Memory B cell (primary cell): ENCODE results near the gene LUZP4.

Source experiments
- ATAC-seq: fragments of 150-1000 bp; cut with Tn5 transposase; 2 replicates; pipeline ENCODE4 v1.10.0; 2021; ENCODE audit warnings: low read depth, mild to moderate bottlenecking, moderate library complexity
- DNase-seq, 2 donors: peaks; one replicate each; pipeline ENCODE4 v3.0.0; 2022; ENCODE audit warnings: low spot score in 2 of 2
- H3K27ac Mint-ChIP-seq: one replicate; pipeline ENCODE4 v1.8.0; 2022; ENCODE audit warnings: mild to moderate bottlenecking, moderate library complexity, mixed read lengths
- H3K27me3 Mint-ChIP-seq: one replicate; pipeline ENCODE4 v1.8.0; 2022; ENCODE audit warnings: mixed read lengths
- H3K36me3 Mint-ChIP-seq: one replicate; pipeline ENCODE4 v1.8.0; 2022; ENCODE audit warnings: mild to moderate bottlenecking, mixed read lengths
- H3K4me1 Mint-ChIP-seq: one replicate; pipeline ENCODE4 v1.8.0; 2022; ENCODE audit warnings: mixed read lengths
- H3K4me3 Mint-ChIP-seq: one replicate; pipeline ENCODE4 v1.8.0; 2022; ENCODE audit warnings: mild to moderate bottlenecking, moderate library complexity, mixed read lengths
- H3K9me3 Mint-ChIP-seq: one replicate; pipeline ENCODE4 v1.8.0; 2022; ENCODE audit warnings: mixed read lengths

Gene LUZP4, protein sequence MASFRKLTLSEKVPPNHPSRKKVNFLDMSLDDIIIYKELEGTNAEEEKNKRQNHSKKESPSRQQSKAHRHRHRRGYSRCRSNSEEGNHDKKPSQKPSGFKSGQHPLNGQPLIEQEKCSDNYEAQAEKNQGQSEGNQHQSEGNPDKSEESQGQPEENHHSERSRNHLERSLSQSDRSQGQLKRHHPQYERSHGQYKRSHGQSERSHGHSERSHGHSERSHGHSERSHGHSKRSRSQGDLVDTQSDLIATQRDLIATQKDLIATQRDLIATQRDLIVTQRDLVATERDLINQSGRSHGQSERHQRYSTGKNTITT

GRCh38 chrX:115289465-115289864 lies at the start of gene LUZP4:
TSS of gene LUZP4 (plus strand) at chrX:115289715. CDS start at chrX:115289760, 45 bp downstream.
- H3K4me1 Mint-ChIP-seq: no peaks in the 10 kb centered on the region
- no peak within 1 kb of the TSS for H3K27ac Mint-ChIP-seq
- H3K9me3 Mint-ChIP-seq: peaks cover 6% of the 10 kb centered on the region

GRCh38 chrX:115251458-115252233 lies 37.9 kb upstream of the LUZP4 start:
- no peak overlapping the region for H3K27ac Mint-ChIP-seq
- no peaks in the 10 kb centered on the region for H3K36me3 Mint-ChIP-seq
- no peaks in the 10 kb centered on the region for H3K4me1 Mint-ChIP-seq
- peaks cover under 1% of the 10 kb centered on the region for H3K9me3 Mint-ChIP-seq
- no peak for DNase-seq
- ATAC-seq: no peak
- H3K27me3 Mint-ChIP-seq: no peaks in the 10 kb centered on the region
- H3K4me3 Mint-ChIP-seq: no peak overlapping the region

More at GRCh38 chrX:115289465-115289864, at the start of gene LUZP4:
- Mint-ChIP-seq H3K4me3 (no peak within 1 kb of the TSS), H3K27me3 (no peaks in the 10 kb centered on the region), H3K36me3 (no peaks in the 10 kb centered on the region)
- DNase-seq (no peak), ATAC-seq (no peak)

- no peaks in the 10 kb centered on the region for H3K4me1 Mint-ChIP-seq
- ATAC-seq: no peak
- H3K4me3 Mint-ChIP-seq: no peak overlapping the region
- no peak for DNase-seq
- no peaks in the 10 kb centered on the region for H3K27me3 Mint-ChIP-seq
- H3K36me3 Mint-ChIP-seq: no peaks in the 10 kb centered on the region
- H3K27ac Mint-ChIP-seq: no peak overlapping the region
- peaks cover 2% of the 10 kb centered on the region for H3K9me3 Mint-ChIP-seq
These were observed 34.5 kb upstream of the LUZP4 start for GRCh38 chrX:115255003-115255402.

DNA sequence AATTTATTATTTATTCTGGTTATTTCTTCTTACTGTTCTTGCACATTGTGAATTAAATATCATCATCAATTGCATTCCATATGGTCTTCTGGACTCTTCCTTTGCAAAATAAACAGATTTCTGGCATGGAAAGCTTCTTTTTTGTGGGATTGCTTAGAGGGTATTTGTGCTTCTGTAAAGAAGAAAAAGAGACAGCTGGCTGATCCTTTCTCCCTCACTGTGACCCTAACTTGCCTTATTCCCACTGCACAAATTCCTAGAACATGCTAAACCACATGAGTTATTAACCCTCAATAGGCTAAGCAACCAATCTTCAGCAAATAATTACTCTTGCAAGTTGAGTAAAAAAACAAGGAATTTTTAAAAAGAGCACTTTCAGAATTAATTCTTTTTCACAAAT lies 31.8 kb upstream of the LUZP4 start:
- DNase-seq (no peak), ATAC-seq (no peak)
- Mint-ChIP-seq H3K9me3 (peaks cover 5% of the 10 kb centered on the region), H3K4me3 (no peak overlapping the region), H3K4me1 (no peaks in the 10 kb centered on the region), H3K27me3 (no peaks in the 10 kb centered on the region), H3K36me3 (no peaks in the 10 kb centered on the region), H3K27ac (no peak overlapping the region)

DNA sequence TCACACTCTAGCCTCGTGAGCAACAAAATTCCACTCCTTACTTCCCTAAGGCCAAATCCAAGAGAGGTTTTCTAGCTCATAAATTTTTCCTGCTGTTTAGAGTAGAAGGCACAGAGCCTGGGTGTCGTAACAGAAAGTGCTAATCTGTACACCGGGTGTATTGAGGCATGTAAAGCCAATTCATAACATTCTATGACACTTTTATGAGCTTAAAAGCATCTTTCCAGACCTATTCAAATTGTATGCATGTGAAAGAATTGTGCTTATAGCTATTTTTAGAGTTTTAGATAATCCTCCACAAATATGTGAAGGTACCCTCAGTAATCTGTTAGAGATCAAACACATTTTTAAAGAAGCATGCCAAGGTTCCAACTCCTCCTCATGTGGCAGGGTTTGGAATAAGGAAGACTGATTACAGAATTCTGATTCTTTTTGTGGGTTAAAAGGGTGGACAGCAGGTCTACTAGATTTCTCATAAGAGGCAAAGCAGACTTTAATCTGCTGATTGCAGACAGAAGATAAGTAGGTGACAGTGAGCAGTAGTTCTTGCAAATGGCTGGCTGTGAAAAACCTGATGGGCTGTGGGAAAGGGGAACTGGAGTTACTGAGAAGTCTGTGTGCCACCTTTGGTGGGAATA lies 30.2 kb upstream of the LUZP4 start:
- Mint-ChIP-seq H3K4me3 (no peak overlapping the region), H3K36me3 (no peaks in the 10 kb centered on the region), H3K27me3 (no peaks in the 10 kb centered on the region), H3K4me1 (no peaks in the 10 kb centered on the region), H3K9me3 (peaks cover 5% of the 10 kb centered on the region), H3K27ac (no peak overlapping the region)
- DNase-seq (no peak), ATAC-seq (no peak)

DNA sequence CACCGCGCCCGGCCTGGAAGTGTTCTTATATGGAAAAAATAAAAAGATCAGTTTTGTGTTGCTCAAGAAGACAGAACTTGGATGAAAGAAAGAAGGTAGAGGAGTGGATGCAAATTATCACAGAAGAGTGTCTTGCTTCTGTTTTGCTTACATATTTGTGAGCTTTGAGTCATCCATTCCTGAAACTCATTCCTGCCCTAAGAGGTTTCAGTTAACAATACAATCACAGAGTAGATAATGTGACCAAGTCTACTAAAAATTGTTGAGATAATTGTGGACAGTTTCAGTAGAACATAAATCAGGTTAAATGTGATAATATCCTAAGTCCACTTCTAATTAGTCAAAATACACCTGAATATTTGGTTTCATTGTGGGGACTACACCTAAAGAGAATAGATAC lies 29.2 kb upstream of the LUZP4 start:
- Mint-ChIP-seq H3K4me1 (no peaks in the 10 kb centered on the region), H3K9me3 (peaks cover 5% of the 10 kb centered on the region), H3K27me3 (no peaks in the 10 kb centered on the region), H3K27ac (no peak overlapping the region), H3K36me3 (no peaks in the 10 kb centered on the region), H3K4me3 (no peak overlapping the region)
- no peak for ATAC-seq
- no peak for DNase-seq

GRCh38 chrX:115261148-115261547 lies 28.4 kb upstream of the LUZP4 start:
- no peaks in the 10 kb centered on the region for H3K4me1 Mint-ChIP-seq
- H3K9me3 Mint-ChIP-seq: peaks cover 5% of the 10 kb centered on the region
- no peaks in the 10 kb centered on the region for H3K27me3 Mint-ChIP-seq
- no peak overlapping the region for H3K4me3 Mint-ChIP-seq
- ATAC-seq (no peak), DNase-seq (no peak)
- H3K27ac Mint-ChIP-seq: no peak overlapping the region
- no peaks in the 10 kb centered on the region for H3K36me3 Mint-ChIP-seq

DNA sequence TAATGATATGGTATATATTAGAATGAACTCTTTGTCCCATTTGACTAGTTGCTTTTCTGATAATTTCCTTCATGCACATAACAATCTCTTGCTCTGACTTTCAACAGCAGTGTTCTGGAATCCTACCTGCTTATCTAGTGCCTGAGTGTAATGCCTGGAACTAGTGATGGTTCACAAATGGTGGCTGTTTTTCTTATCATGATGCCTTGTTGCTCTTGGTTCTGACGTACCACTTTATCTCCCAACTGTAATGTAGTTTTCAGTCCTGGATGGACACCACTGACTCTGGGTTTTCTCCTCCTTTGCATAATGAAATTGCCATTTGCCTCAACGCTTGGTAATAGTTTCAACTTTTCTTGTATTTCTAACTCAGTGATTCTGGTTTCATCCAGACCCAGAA lies 25.5 kb upstream of the LUZP4 start:
- no peak overlapping the region for H3K27ac Mint-ChIP-seq
- ATAC-seq (no peak), DNase-seq (no peak)
- H3K36me3 Mint-ChIP-seq: no peaks in the 10 kb centered on the region
- peaks cover 3% of the 10 kb centered on the region for H3K9me3 Mint-ChIP-seq
- H3K4me3 Mint-ChIP-seq: no peak overlapping the region
- no peaks in the 10 kb centered on the region for H3K4me1 Mint-ChIP-seq
- no peaks in the 10 kb centered on the region for H3K27me3 Mint-ChIP-seq

DNA sequence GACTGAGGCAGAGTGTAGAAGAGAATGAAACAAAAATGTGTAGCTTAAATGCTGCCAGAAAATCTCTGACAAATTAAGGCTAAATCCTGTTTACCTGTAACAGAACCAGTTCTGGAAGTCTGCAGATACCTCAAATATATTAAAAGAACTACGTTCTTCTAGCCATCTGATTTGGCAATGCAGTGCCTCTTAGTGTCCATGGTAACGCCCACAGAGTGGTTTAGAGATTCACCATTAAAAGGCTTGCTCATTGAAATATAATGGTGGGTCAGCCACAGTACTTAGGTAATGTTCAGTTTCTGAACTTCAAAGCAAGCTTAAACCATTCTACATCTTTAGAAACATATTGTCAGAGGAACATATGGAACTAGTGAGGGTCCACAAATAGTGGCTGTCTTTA lies 23.2 kb upstream of the LUZP4 start:
- ATAC-seq: no peak
- no peak overlapping the region for H3K4me3 Mint-ChIP-seq
- no peaks in the 10 kb centered on the region for H3K36me3 Mint-ChIP-seq
- peaks cover 3% of the 10 kb centered on the region for H3K9me3 Mint-ChIP-seq
- no peaks in the 10 kb centered on the region for H3K4me1 Mint-ChIP-seq
- no peak for DNase-seq
- no peaks in the 10 kb centered on the region for H3K27me3 Mint-ChIP-seq
- no peak overlapping the region for H3K27ac Mint-ChIP-seq

DNA sequence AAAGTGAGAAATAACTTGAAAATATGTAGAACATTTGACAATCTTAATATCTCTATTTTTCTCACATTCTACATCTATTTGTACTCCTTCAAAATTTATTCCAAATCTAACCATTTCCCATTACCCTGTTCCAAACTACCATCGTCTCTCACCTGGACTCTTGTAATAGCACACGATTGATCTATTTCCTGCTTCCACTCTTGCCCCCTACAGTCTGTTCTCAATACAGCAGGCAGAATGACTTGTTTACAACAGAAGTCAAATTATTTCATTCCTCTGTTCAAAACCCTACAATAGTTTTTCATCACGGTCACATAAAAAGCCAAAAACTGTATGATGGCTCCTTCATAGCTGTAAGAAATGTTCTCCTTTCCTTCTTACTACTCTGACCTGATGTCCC lies 21.1 kb upstream of the LUZP4 start:
- ATAC-seq (no peak), DNase-seq (no peak)
- H3K4me3 Mint-ChIP-seq: no peak overlapping the region
- H3K36me3 Mint-ChIP-seq: no peaks in the 10 kb centered on the region
- H3K27ac Mint-ChIP-seq: no peak overlapping the region
- H3K4me1 Mint-ChIP-seq: no peaks in the 10 kb centered on the region
- H3K9me3 Mint-ChIP-seq: no peaks in the 10 kb centered on the region
- H3K27me3 Mint-ChIP-seq: no peaks in the 10 kb centered on the region

DNA sequence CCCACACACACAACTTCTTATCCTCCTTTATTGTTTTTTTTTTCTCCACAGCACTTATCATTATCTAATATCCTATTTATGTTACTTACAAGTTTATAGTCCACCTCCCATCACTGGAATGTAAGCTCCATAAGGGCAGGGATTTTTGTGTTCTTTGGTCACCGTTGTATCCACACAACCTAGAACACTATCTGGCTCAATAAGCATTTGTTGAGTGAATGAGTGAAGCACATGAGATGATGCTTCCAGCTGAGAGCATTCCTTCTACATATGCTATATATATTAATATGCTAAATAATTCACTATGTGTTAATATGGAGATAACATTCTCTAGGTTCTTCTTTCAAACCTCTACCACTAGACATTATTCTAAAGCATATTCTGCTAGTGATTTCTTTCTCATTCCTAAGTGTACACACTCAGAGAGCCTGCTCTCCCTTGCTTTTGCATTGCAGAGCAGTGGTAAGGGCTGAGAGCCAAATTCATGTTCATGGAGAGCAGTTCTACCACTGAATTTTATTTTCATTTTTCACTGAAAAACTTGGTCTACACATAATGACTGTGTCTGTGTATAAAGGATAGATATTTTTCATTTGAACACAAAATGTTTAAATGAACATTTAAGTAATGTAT lies 20.3 kb upstream of the LUZP4 start:
- DNase-seq (no peak), ATAC-seq (no peak)
- no peaks in the 10 kb centered on the region for H3K36me3 Mint-ChIP-seq
- H3K9me3 Mint-ChIP-seq: no peaks in the 10 kb centered on the region
- no peak overlapping the region for H3K27ac Mint-ChIP-seq
- no peaks in the 10 kb centered on the region for H3K27me3 Mint-ChIP-seq
- no peaks in the 10 kb centered on the region for H3K4me1 Mint-ChIP-seq
- no peak overlapping the region for H3K4me3 Mint-ChIP-seq

DNA sequence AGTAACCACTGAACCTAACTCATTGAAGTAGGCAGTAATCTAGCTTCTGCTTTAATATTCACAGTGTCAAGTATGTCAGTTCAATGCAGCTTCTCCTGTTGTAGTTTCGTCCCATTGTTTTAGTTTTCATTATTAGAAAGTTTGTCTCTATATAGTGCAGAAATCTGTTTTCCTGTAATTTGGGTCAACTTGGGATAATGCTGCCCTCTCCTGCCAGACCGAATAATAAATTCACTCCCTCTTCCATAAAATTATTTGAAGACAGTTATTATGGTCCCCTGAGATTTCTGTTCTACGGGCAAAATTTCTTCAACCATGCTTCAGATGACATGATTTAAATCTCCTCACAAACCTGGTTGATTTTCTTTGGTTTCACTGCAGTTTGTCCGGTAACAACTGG lies 4.6 kb upstream of the LUZP4 start:
- no peaks in the 10 kb centered on the region for H3K36me3 Mint-ChIP-seq
- no peak for ATAC-seq
- H3K9me3 Mint-ChIP-seq: peaks cover 4% of the 10 kb centered on the region
- no peaks in the 10 kb centered on the region for H3K4me1 Mint-ChIP-seq
- DNase-seq: no peak
- H3K27me3 Mint-ChIP-seq: no peaks in the 10 kb centered on the region
- H3K27ac Mint-ChIP-seq: no peak overlapping the region
- H3K4me3 Mint-ChIP-seq: no peak overlapping the region

GRCh38 chrX:115297189-115297588 lies 7.7 kb downstream of the LUZP4 start:
- DNase-seq (no peak), ATAC-seq (no peak)
- H3K27me3 Mint-ChIP-seq: no peaks in the 10 kb centered on the region
- H3K4me3 Mint-ChIP-seq: no peak overlapping the region
- no peaks in the 10 kb centered on the region for H3K36me3 Mint-ChIP-seq
- no peaks in the 10 kb centered on the region for H3K9me3 Mint-ChIP-seq
- H3K27ac Mint-ChIP-seq: no peak overlapping the region
- H3K4me1 Mint-ChIP-seq: no peaks in the 10 kb centered on the region

DNA sequence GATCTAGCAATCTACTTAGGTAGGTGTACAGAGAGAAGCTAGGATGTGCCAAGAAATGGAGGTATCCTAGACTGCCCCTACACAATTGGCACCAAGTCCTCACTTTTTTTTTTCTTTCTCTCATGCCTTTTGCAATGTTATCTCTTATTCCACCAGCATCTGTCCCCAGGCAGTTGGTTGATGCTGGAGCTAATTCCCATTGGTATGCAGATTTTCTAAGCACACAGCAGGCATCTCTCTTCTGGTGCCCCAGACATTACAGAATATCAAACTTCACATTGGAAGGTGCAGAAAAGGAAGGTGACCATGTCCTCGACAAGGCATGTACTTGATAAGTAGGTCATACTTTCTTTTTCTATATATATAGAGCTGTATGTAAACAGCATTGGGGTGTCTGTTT lies 21.6 kb downstream of the LUZP4 start:
- Mint-ChIP-seq H3K9me3 (no peaks in the 10 kb centered on the region), H3K36me3 (no peaks in the 10 kb centered on the region), H3K4me1 (no peaks in the 10 kb centered on the region), H3K27me3 (no peaks in the 10 kb centered on the region), H3K4me3 (no peak overlapping the region), H3K27ac (no peak overlapping the region)
- no peak for ATAC-seq
- DNase-seq: no peak
